Stimulated activated CD4-positive, alpha-beta T cell treated with anti-CD3 and anti-CD28 coated beads, Interleukin-12 subunit alpha, Interleukin-12 subunit beta, amount 100 ng/mL, for 48 hours (primary cell): Measurements from ENCODE around the gene EPB41L4B.
A peak's percentile ranks its signal among the peaks of the same experiment; 100 is the strongest.

Experiments used
- DNase-seq, 3 donors: peaks; one replicate each; pipeline ENCODE4 v3.0.0-alpha.2; 2020; ENCODE audit warnings: low read depth in 2 of 3, low spot score in 1 of 3

The EPB41L4B gene

GRCh38 chr9:109166771-109167601 lies 153.9 kb downstream of the EPB41L4B start, which contains the start of gene FRRS1L:
TSS of gene FRRS1L (minus strand) at chr9:109167249. CDS start at chr9:109167138, 111 bp downstream.
- no peak for DNase-seq

DNA sequence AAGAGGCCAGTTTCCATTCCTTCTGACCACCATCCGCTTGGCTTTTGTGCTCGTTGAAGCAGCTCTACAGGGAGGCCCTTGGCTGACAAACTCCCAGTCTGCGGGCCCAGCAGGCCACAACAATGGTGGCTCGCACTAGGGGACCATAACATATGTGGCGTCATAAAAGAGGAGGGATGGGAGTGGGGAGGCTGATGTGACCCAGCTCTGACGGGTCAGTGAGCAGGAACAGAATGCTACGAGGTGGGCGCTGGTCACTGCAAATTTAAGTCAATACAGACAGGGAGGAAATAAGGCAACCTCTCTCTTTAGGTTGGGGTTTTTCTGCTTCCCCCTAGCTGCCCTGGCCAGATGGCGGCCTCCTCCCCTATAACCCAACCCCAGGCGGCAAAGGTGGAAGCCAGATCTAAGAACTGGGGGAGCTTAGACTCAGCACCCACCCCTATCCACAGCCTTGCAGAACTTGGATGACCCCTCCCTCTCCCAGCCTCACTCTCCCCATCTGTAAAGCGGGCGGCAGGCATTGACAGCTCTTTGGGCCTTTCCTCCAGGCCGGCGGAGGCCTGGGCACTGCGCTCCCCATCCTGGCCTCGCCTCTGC lies 154.6 kb downstream of the EPB41L4B start:
- DNase-seq, result no peak

DNA sequence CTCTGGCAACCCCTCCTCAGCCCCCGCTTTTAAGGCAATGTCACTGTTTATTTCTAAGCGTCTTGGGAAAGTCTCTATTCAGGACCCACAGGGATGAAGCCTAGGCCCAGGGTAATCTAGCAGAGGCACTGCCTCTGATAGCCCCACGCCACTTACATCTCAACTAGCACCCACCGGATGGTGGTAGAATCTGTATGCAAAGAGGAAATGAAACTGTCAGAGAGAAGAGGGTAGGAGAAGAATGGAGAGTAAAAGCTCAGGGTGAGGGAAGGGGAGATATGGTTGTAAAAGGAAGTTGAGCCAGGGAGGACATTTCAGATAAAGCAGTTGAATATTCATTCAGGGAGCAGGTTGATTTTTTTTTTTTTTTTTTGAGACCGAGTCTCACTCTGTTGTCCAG lies 156.8 kb downstream of the EPB41L4B start:
- no peak for DNase-seq

GRCh38 chr9:109163194-109163593 lies 157.7 kb downstream of the EPB41L4B start:
- no peak for DNase-seq

GRCh38 chr9:109162677-109163076 lies 158.2 kb downstream of the EPB41L4B start:
- DNase-seq, result no peak

GRCh38 chr9:109161471-109161870 lies 159.4 kb downstream of the EPB41L4B start:
- DNase-seq, result no peak

DNA sequence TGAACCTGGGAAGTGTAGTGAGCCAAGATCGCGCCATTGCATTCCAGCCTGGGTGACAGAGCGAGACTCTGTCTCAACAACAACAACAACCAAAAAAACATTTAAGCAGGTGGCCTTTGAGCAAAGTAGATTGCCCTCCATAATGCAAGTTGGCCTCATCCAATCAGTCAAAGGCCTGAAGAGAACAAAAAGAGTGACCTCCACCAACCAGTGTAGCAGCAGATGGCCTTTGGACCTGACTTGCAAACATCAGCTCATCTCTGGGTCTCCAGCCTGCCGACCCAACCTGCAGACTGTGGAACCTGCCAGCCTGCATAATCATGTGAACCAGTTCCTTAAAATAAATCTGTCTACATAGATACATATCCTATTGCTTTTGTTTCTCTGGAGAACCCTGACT lies 161.3 kb downstream of the EPB41L4B start:
- no peak for DNase-seq

- DNase-seq, result no peak
Measured at GRCh38 chr9:109158651-109159050, 162.2 kb downstream of the EPB41L4B start.

- no peak for DNase-seq
Measured at GRCh38 chr9:109156708-109157107, 164.2 kb downstream of the EPB41L4B start.

DNA sequence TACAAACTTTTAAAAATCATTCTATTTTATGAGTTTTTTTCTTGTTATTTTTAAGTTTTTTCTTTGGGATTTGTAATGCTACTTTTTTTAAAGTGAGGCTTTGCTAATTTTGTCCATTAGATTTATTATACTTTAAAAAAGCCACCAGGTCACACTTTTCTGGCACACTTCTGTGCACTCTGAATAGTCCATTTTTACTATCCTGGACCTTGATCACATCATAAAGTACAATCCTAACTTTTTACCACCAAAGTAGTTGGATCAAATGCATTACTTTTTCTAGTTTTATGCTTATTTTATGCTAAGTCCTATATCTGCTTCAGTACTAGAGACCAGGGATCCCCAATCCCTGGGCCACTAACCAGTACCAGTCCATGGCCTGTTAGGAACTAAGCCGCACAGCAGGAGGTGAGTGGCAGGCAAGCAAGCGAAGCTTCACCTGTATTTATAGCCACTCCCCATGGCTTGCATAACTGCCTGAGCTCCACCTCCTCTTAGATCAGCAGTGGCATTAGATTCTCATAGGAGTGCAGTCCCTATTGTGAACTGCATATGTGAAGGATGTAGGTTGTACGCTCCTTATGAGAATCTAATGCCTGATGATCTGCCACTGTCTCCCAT lies 169.8 kb downstream of the EPB41L4B start:
- no peak for DNase-seq

DNA sequence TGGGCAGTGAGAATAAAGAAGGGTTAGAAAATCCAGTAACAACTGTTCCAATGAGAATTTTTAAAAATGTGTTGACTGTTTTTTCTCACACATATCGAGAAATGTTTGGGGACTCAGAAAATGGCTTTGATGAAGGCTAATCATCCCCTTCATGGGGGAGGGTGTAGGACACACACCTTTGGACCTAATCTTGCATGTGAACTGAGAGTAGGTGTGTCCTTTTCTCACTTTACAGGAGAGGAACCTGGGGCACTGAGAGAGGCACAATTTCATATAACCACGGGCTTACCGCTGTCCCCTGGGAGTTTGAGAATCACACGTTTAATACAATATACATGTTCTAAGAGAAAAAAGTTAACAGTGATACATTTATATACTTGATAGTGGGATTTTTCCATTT lies 171.1 kb downstream of the EPB41L4B start:
- DNase-seq, result no peak

- no peak for DNase-seq
Measured at GRCh38 chr9:109149089-109149488, 171.8 kb downstream of the EPB41L4B start.

GRCh38 chr9:109145051-109145450 lies 175.8 kb downstream of the EPB41L4B start:
- no peak for DNase-seq

DNA sequence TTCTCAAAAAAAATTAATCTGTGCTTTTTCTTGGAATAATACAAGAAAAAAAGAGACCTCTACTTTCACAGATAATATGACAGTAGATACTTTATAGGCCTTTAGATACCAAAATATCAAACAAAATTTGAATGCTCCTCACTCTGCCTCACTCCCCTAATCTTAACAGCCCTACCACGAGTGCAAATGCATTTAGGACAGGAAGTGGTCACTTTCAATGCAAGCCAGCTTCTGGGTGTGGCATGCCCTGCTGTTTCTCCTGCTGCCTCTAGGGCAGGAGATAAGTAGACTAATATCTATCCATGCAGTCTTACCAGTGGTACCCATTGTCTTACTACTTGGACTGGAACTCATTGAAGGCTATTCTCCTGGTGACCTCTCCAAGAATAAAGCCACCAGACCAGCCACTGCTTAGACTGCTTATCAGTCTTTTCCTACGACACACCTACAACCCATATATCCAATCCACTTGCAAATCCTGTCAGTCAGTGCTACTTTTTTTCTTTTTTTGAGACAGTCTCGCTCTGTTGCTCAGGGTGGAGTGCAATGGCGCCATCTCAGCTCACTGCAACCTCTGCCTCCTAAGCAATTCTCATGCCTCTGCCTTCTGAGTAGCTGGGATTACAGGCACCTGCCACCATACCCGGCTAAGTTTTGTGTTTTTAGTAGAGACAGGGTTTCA lies 176.8 kb downstream of the EPB41L4B start:
- peak in 1 of 3 donors; percentile 4 for DNase-seq

GRCh38 chr9:109141375-109141774 lies 179.5 kb downstream of the EPB41L4B start:
- no peak for DNase-seq

GRCh38 chr9:109139851-109140250 lies 181.0 kb downstream of the EPB41L4B start:
- DNase-seq, result no peak

DNA sequence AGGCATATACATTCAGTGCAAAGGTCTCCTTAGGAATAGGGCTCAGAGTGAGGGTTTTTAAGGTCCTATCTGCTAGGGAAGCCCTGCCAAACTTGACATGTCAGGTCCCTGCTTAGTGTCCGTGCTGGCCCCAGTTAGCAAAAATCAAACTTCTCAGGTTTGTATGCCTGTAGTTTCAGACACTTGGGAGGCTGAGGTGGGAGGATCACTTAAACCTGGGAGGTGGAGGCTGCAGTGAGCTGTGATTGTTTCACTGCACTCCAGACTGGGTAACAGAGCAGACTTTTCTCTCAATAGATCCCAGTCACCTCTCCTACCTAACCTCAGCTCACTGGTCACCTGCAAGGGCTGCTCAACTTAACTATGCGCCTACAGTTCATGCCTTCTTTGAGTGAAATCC lies 182.4 kb downstream of the EPB41L4B start:
- DNase-seq, result no peak

DNA sequence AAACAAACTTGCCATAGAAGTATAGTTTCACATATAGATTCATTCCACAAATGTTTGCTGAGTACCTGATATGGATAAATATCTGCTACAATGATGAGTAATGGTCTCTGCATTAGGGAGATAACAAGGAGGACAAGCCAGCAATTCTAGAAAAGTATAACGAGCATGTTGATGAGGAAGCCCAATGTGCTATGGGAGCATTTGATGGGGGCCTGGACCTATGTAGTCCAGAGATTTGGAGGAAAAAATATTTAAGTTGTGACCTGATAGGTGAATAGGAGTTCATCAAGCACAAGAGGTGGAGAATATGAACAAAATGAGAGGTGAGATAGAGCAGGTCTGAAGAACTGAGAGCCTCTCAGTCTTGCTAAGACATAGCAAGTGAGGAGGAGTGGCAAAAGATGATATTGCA lies 186.7 kb downstream of the EPB41L4B start:
- DNase-seq, result no peak

GRCh38 chr9:109133533-109133932 lies 187.3 kb downstream of the EPB41L4B start:
- DNase-seq, result no peak

GRCh38 chr9:109132567-109133021 lies 188.3 kb downstream of the EPB41L4B start:
- DNase-seq, result no peak

DNA sequence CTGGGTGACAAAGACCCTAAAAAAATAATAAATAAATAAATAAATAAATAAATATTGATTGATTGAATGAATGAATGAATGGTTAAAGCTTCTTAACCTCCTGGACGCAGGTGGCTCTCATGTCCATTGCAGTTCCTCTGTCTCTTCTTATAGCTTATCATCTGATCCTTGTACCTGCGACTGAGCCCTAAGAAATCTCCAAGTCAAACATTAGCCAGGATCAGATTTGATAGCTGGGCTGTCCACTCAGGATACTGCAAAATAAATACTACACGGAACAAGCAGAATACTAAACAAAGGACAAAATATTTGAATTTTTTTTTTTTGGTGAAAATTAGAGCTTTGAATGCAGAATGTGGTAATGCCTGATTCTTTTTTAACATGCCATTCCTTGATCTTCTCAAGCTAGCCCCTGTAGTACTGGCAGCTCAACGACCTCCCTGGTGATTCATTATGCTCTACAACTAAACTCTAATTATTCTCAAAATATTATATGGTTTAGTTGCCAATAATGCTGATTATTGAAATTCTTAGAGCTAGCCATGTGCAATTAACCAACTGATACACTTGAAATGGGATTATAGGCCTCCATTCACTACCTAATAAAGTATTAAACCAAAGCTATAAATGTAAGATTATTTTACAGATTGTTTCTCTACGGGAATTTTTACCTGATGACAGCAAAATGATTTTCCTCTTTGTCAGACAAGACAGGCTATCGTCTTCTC lies 191.2 kb downstream of the EPB41L4B start:
- no peak for DNase-seq
